Heart left ventricle (tissue), 13 donors: ENCODE measurements around the gene IL6ST.

Experiments
- POLR2A ChIP-seq, 2 donors: fragments of 450-650 bp; IDR thresholded peaks; one replicate each; pipeline ENCODE4 v1.6.1; 2017; ENCODE audit warnings: antibody characterized with exemption in 2 of 2, mild to moderate bottlenecking in 2 of 2, moderate library complexity in 2 of 2
- TF ChIP-seq, protein P1 (sequence below), 12 donors: fragments of 200-600 bp; sonication (generic) in 4 of 12; IDR thresholded peaks; one replicate each; pipeline versions ENCODE4 v1.5.0 to v1.8.0; 2018 to 2022; ENCODE audit warnings: antibody characterized with exemption in 12 of 12, mild to moderate bottlenecking in 5 of 12
- donor health status: ischemic (EF 13 %, LVEDD 7.1; RV severe dilation, severe dysfunction).
- donor health status: DM: no; HTN: yes; CAD: no.
- donor health status: DM: no; HTN: no; CAD: no.
- donor health status: ischemic (EF 25% LVEDD 6.9; RV normal size, moderate dysfunction).
- donor health status: ischemic (EF 25% LVEDD 5.7; RV mildly dilated, moderate dysfunction).
- donor health status: ischemic (EF 35%, LVEDD 5.7; RV mildly dilated, moderate dysfunction).
- donor health status: nonischemic (EF 11% LVEDD 7.7; RV severe dilation, severe dysfunction).
- donor health status: DM: yes; HTN: yes; CAD: no.
- donor health status: PGD.
- donor health status: ischemic (EF 29% LVEDD 5.4; RV normal size, mild dysfunction).
- donor health status: nonischemic (EF 23%, LVEDD 6.1; RV moderate dilation, normal function).

GRCh38 chr5:55934720-55935119 lies 60.0 kb downstream of the IL6ST start:
- TF ChIP-seq, protein P1, sequence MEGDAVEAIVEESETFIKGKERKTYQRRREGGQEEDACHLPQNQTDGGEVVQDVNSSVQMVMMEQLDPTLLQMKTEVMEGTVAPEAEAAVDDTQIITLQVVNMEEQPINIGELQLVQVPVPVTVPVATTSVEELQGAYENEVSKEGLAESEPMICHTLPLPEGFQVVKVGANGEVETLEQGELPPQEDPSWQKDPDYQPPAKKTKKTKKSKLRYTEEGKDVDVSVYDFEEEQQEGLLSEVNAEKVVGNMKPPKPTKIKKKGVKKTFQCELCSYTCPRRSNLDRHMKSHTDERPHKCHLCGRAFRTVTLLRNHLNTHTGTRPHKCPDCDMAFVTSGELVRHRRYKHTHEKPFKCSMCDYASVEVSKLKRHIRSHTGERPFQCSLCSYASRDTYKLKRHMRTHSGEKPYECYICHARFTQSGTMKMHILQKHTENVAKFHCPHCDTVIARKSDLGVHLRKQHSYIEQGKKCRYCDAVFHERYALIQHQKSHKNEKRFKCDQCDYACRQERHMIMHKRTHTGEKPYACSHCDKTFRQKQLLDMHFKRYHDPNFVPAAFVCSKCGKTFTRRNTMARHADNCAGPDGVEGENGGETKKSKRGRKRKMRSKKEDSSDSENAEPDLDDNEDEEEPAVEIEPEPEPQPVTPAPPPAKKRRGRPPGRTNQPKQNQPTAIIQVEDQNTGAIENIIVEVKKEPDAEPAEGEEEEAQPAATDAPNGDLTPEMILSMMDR (IDR thresholded peaks at IDR 0.05), result no peak
- TF ChIP-seq POLR2A (IDR thresholded peaks at IDR 0.05), result no peak
